ENCODE data around the gene FBXO10. TPM values are rescaled to one million over a fixed set of nuclear protein-coding genes. Genes with fewer than 3 reads are reported as not detected.

Gene FBXO10
- total and polyA plus RNA-seq, 2 of the 4 experiments (the other 2 are of a cell fraction): 6.6 to 6.7 TPM

GRCh38 chr9:37466037-37466709, 110.0 kb downstream of the FBXO10 start:
- ChIA-PET POLR2A (ENCODE audit: unreplicated experiment) (interaction anchor here (0.9 kb wide), 1 partner anchor 21 kb away, joined by 3 read pairs; no protein-coding TSS in a partner anchor), CTCF (interaction anchor here (0.6 kb wide), 1 partner anchor 32 kb away, joined by 3 read pairs; no protein-coding TSS in a partner anchor)
- no peak for DNase-seq
- H2BK120ac ChIP-seq (ENCODE audit: low read depth, low read length): peak overlapping the region; percentile 16
- H3K4me1 ChIP-seq (ENCODE audit: control insufficient read depth, insufficient read depth, low read length): no peaks in the 10 kb centered on the region; the same call in none of the 2 replicates
- H4K5ac ChIP-seq (ENCODE audit: low read depth, low read length): peak overlapping the region; percentile 73
- peaks cover 0 to 30% of the 10 kb centered on the region in 2 experiments; a peak in 2 of 4 replicates for H3K79me1 ChIP-seq (ENCODE audit: low read depth in 1 of 2, low read length in 2 of 2)
- 0% methylated on average over 10 of the region's 47 CpGs; no CpG with 5 or more reads in 1 of the 2 experiments for WGBS, 2 experiments (ENCODE audit: extremely low coverage in 2 of 2, insufficient read length in 1 of 2)
- H4K91ac ChIP-seq (ENCODE audit: insufficient read depth, low read depth, low read length): peak overlapping the region; percentile 79
- peaks cover 7% of the 10 kb centered on the region; the same call in 1 of the 2 replicates for H4K20me1 ChIP-seq (ENCODE audit: insufficient read depth, low read length)
- H3K36me3 ChIP-seq (ENCODE audit: control insufficient read depth, insufficient read depth, low read length): no peaks in the 10 kb centered on the region
- peak overlapping the region; percentile 53 for H3K14ac ChIP-seq (replicated peaks; ENCODE audit: low read depth, low read length)
- H3K4me3 ChIP-seq (ENCODE audit: insufficient read depth, low read depth, low read length): peak overlapping the region; percentile 76
- H3K23ac ChIP-seq (ENCODE audit: low read depth, low read length): peak overlapping the region; percentile 69
- peak overlapping the region; percentile 78 for H2BK5ac ChIP-seq (ENCODE audit: low read depth, low read length, poor library complexity, severe bottlenecking)
- H3K9me3 ChIP-seq (ENCODE audit: control insufficient read depth, insufficient read depth, low read length): no peaks in the 10 kb centered on the region
- peak overlapping the region; percentile 92 for H3K9ac ChIP-seq (ENCODE audit: low read depth, low read length)
- in situ Hi-C loops (cut with MboI; ENCODE audit: low sequenced_read_pairs): no loop called here
- H3K27ac ChIP-seq (ENCODE audit: insufficient read depth, low read length): peak overlapping the region; percentile 88
- dilution Hi-C loops (cut with HindIII; ENCODE audit: low sequenced_read_pairs, unreplicated experiment): no loop called here
- H2AK9ac ChIP-seq (replicated peaks; ENCODE audit: low read depth, low read length, poor library complexity): peak overlapping the region; percentile 77
- ATAC-seq (ENCODE audit: low read depth): peak; percentile 25
- peak overlapping the region; percentile 76 for H3K4me2 ChIP-seq (ENCODE audit: low read depth, low read length)
- H3K18ac ChIP-seq (ENCODE audit: low read depth, low read length): no peak overlapping the region
- TF ChIP-seq MAZ (IDR thresholded peaks at IDR 0.05; ENCODE audit: borderline replicate concordance, low read depth, low read length) (0 out of 2 replicates have a peak, but pooled peaks have one; percentile 23), POLR2A (IDR thresholded peaks at IDR 0.05; ENCODE audit: low read depth, low read length) (peak; percentile 64; the same call in 1 of the 2 replicates), FOS (IDR thresholded peaks at IDR 0.05; ENCODE audit: low read depth, low read length) (no peak), RAD21 (IDR thresholded peaks at IDR 0.05; ENCODE audit: low read length) (no peak), ELK1 (IDR thresholded peaks at IDR 0.05; ENCODE audit: borderline replicate concordance, low read depth, low read length) (no peak), SMC3 (IDR thresholded peaks at IDR 0.05; ENCODE audit: low read depth, low read length) (no peak), CTCF (conservative IDR thresholded peaks at IDR 0.05; ENCODE audit: low read depth, low read length) (no peak), BHLHE40 (IDR thresholded peaks at IDR 0.05; ENCODE audit: low read depth, low read length) (no peak)
- intact Hi-C loops (cut with micrococcal nuclease): no loop called here
- H3K56ac ChIP-seq (ENCODE audit: extremely low read depth, insufficient read depth, low read length): peak overlapping the region; percentile 83
- H3K4ac ChIP-seq (ENCODE audit: low read depth, low read length): peak overlapping the region; percentile 83
- H2BK20ac ChIP-seq (ENCODE audit: low read depth, low read length): no peak overlapping the region
- peak overlapping the region; percentile 85 to 94 for H4K8ac ChIP-seq (ENCODE audit: low read depth in 2 of 2, low read length in 2 of 2)
- peak overlapping the region; percentile 47; the same call in 1 of the 3 replicates for H2BK15ac ChIP-seq (ENCODE audit: low read depth, low read length)
- peak overlapping the region; percentile 4; the same call in 1 of the 2 replicates for H2AK5ac ChIP-seq (ENCODE audit: low read depth, low read length)
- H2AFZ ChIP-seq (replicated peaks; ENCODE audit: low read length, poor library complexity): peak overlapping the region; percentile 95
- no TSS peak for BruUV-seq (replicated peaks)
- no peaks in the 10 kb centered on the region; the same call in none of the 2 replicates for H3K9me1 ChIP-seq (ENCODE audit: insufficient read depth, low read length)
- H3K27me3 ChIP-seq (ENCODE audit: control insufficient read depth, insufficient read depth, low read length): no peaks in the 10 kb centered on the region

All from IMR-90 (cell line).